SK-N-SH treated with all-trans-retinoic acid at 6 μM for 48 hours (cell line): ENCODE data around the gene SPOCK2.

ENCODE experiments used
- ATAC-seq: fragments of 200-7000 bp; cut with Tn5 transposase; 3 replicates; pipeline ENCODE4 v1.9.1; 2020; ENCODE audit warnings: mild to moderate bottlenecking, moderate library complexity
- ARNTL ChIP-seq: fragments of 450-650 bp; formaldehyde crosslinking; IDR thresholded peaks from 2 replicates; pipeline ENCODE4 v1.5.0; 2020; ENCODE audit warnings: low read depth, mild to moderate bottlenecking, moderate library complexity, borderline replicate concordance
- BACH2 ChIP-seq: fragments of 250-450 bp; sonication (Bioruptor Pico); IDR thresholded peaks from 2 replicates; pipeline ENCODE4 v1.9.0; 2021; ENCODE audit warnings: mild to moderate bottlenecking, borderline replicate concordance
- CSDC2 ChIP-seq: fragments of 250-450 bp; sonication (Bioruptor Pico); IDR thresholded peaks from 2 replicates; pipeline ENCODE4 v1.5.0; 2020; ENCODE audit warnings: mild to moderate bottlenecking, moderate library complexity
- CSRNP3 ChIP-seq: fragments of 250-450 bp; sonication (Bioruptor Pico); IDR thresholded peaks from 2 replicates; pipeline ENCODE4 v1.5.1; 2021; ENCODE audit warnings: mild to moderate bottlenecking, moderate library complexity
- ESRRG ChIP-seq: fragments of 250-450 bp; sonication (Bioruptor Pico); IDR thresholded peaks from 2 replicates; pipeline ENCODE4 v1.6.1; 2021; ENCODE audit warnings: mild to moderate bottlenecking
- ISL1 ChIP-seq: fragments of 250-450 bp; sonication (Bioruptor Pico); IDR thresholded peaks from 2 replicates; pipeline ENCODE4 v2.1.2; 2022; ENCODE audit warnings: mild to moderate bottlenecking, moderate library complexity
- OSR1 ChIP-seq: fragments of 250-450 bp; sonication (Bioruptor Pico); IDR thresholded peaks from 2 replicates; pipeline ENCODE4 v1.8.0; 2022; ENCODE audit warnings: moderate library complexity, mild to moderate bottlenecking, inconsistent platforms
- POU6F1 ChIP-seq: fragments of 250-450 bp; sonication (Bioruptor Pico); IDR thresholded peaks from 2 replicates; pipeline ENCODE4 v1.8.0; 2021; ENCODE audit warnings: low read depth, mild to moderate bottlenecking, moderate library complexity, borderline replicate concordance
- PPARA ChIP-seq: fragments of 250-450 bp; sonication (Bioruptor Pico); IDR thresholded peaks from 2 replicates; pipeline ENCODE4 v1.5.0; 2020; ENCODE audit warnings: mild to moderate bottlenecking, borderline replicate concordance
- RARB ChIP-seq: fragments of 250-450 bp; sonication (Bioruptor Pico); IDR thresholded peaks from 2 replicates; pipeline ENCODE4 v1.8.0; 2021; ENCODE audit warnings: mild to moderate bottlenecking, moderate library complexity
- TCF4 ChIP-seq: fragments of 250-450 bp; sonication (Bioruptor Pico); IDR thresholded peaks from 2 replicates; pipeline ENCODE4 v1.8.0; 2021; ENCODE audit warnings: mild to moderate bottlenecking, moderate library complexity, borderline replicate concordance
- TOX ChIP-seq: fragments of 250-450 bp; sonication (Bioruptor Pico); IDR thresholded peaks from 2 replicates; pipeline ENCODE4 v1.8.0; 2021; ENCODE audit warnings: mild to moderate bottlenecking, moderate library complexity, borderline replicate concordance
- TSHZ2 ChIP-seq: fragments of 250-450 bp; sonication (Bioruptor Pico); IDR thresholded peaks from 2 replicates; pipeline ENCODE4 v1.5.0; 2020; ENCODE audit warnings: mild to moderate bottlenecking, moderate library complexity
- ZC3H10 ChIP-seq: fragments of 250-450 bp; sonication (Bioruptor Pico); IDR thresholded peaks from 2 replicates; pipeline ENCODE4 v1.5.1; 2021; ENCODE audit warnings: mild to moderate bottlenecking, moderate library complexity
- ZFP3 ChIP-seq: fragments of 250-450 bp; sonication (Bioruptor Pico); IDR thresholded peaks from 2 replicates; pipeline ENCODE4 v1.5.0; 2020; ENCODE audit warnings: mild to moderate bottlenecking, moderate library complexity
- ZFP30 ChIP-seq: fragments of 450-650 bp; formaldehyde crosslinking; IDR thresholded peaks from 2 replicates; pipeline ENCODE4 v1.5.0; 2022; ENCODE audit warnings: mild to moderate bottlenecking, moderate library complexity
- ZNF565 ChIP-seq: fragments of 450-650 bp; formaldehyde crosslinking; conservative IDR thresholded peaks from 2 replicates; pipeline ENCODE4 v1.5.0; 2020; ENCODE audit warnings: low read depth, mild to moderate bottlenecking, moderate library complexity
- ZNF70 ChIP-seq: fragments of 450-650 bp; formaldehyde crosslinking; IDR thresholded peaks from 2 replicates; pipeline ENCODE4 v1.5.0; 2020; ENCODE audit warnings: mild to moderate bottlenecking, moderate library complexity
- TF ChIP-seq, protein P1 (sequence below): fragments of 250-450 bp; sonication (Bioruptor Pico); IDR thresholded peaks from 2 replicates; pipeline ENCODE4 v1.8.0; 2020; ENCODE audit warnings: mild to moderate bottlenecking, moderate library complexity, borderline replicate concordance
- TF ChIP-seq, protein P2 (sequence below): fragments of 250-450 bp; sonication (Bioruptor Pico); IDR thresholded peaks from 2 replicates; pipeline ENCODE4 v1.5.1; 2020; ENCODE audit warnings: low read depth, mild to moderate bottlenecking, moderate library complexity

The SPOCK2 gene

GRCh38 chr10:72061930-72062329 lies 26.4 kb downstream of the SPOCK2 start (continued):
- no peak for TF ChIP-seq ZC3H10
- TF ChIP-seq ZNF70 (CRISPR knock-in tag): no peak
- TF ChIP-seq TSHZ2 (CRISPR knock-in tag): no peak
- TF ChIP-seq, protein P1, sequence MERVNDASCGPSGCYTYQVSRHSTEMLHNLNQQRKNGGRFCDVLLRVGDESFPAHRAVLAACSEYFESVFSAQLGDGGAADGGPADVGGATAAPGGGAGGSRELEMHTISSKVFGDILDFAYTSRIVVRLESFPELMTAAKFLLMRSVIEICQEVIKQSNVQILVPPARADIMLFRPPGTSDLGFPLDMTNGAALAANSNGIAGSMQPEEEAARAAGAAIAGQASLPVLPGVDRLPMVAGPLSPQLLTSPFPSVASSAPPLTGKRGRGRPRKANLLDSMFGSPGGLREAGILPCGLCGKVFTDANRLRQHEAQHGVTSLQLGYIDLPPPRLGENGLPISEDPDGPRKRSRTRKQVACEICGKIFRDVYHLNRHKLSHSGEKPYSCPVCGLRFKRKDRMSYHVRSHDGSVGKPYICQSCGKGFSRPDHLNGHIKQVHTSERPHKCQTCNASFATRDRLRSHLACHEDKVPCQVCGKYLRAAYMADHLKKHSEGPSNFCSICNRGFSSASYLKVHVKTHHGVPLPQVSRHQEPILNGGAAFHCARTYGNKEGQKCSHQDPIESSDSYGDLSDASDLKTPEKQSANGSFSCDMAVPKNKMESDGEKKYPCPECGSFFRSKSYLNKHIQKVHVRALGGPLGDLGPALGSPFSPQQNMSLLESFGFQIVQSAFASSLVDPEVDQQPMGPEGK: no peak
- TF ChIP-seq ZNF565: no peak
- TF ChIP-seq OSR1 (CRISPR knock-in tag): no peak
- TF ChIP-seq, all 23 proteins: peak for 0

DNA sequence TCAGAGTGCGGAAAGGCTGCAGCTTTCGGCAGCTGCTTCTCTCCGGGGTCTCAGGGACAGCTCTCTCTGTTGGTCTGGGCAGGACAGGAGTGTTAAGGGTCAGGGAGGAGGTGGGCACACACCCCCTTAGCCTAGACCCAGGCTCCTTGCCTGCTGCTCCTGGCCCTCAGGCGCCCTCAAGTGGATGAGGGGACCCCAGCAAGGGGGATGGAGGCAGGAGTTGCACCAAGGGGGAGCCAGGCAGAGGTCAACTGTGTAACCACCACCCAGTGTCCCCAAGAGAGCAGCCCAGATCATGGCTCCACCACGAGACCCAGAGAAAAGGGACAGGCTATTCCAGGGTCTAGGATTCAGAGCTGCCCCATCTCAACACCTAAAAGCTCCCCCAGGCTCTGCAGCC lies 26.9 kb downstream of the SPOCK2 start:
- ATAC-seq: peak; percentile 42; the same call in 2 of the 3 replicates
- TF ChIP-seq BACH2 (CRISPR knock-in tag): no peak
- TF ChIP-seq, protein P2, sequence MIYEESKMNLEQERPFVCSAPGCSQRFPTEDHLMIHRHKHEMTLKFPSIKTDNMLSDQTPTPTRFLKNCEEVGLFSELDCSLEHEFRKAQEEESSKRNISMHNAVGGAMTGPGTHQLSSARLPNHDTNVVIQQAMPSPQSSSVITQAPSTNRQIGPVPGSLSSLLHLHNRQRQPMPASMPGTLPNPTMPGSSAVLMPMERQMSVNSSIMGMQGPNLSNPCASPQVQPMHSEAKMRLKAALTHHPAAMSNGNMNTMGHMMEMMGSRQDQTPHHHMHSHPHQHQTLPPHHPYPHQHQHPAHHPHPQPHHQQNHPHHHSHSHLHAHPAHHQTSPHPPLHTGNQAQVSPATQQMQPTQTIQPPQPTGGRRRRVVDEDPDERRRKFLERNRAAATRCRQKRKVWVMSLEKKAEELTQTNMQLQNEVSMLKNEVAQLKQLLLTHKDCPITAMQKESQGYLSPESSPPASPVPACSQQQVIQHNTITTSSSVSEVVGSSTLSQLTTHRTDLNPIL (CRISPR knock-in tag): no peak
- no peak for TF ChIP-seq ZNF565
- TF ChIP-seq CSRNP3: no peak
- TF ChIP-seq CSDC2 (CRISPR knock-in tag): no peak
- no peak for TF ChIP-seq RARB (CRISPR knock-in tag)
- TF ChIP-seq ZFP3 (CRISPR knock-in tag): no peak
- TF ChIP-seq ESRRG (CRISPR knock-in tag): no peak
- TF ChIP-seq ARNTL (CRISPR knock-in tag): no peak
- no peak for TF ChIP-seq TOX (CRISPR knock-in tag)
- TF ChIP-seq TCF4 (CRISPR knock-in tag): no peak
- TF ChIP-seq, all 23 proteins: peak for 0

DNA sequence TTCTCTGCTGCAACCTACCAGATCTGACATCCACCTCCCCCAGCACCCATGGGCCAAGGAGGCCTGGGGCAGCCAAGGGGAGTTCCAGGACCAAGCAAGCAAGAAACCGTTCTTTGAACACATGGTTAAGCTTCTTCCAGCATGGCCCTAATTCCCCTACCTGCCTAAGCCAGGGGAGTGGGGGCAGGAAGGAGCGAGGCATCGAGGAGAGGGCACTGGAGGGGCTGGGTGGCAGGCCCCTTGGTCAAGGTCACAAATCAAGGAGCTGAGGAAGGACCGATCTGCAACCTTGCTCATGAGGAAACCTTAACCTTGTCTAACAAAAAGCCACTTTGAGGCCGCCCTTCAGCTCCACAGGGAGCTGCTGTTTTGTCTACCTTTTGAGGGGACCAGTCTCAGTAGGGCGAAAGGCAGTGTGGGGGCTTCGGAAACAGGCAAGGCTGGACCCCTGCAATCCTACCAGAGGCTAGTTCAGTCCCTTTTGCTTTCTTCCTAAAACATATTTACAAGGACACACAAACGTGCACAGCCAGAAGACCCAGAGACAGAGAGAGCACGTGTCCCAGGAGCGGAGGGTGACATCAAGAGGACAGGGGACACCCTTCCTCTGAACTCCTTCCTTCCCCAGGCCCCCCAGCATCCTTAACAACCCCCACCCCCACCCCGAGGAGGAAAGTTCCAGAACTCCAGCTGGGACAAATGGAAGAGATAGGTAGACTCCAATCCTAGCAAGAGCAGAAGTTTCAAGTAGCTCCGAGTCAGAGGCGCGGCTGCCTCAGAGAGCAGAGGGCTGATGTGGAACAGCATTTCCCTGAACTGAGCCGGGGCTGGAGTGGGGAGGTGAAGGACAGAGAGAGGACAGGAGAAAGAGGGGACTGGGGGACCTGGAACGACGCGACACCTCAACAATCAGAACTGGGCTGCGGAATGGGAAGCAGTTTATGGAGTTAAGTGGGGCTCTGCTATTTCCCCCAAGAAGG lies 28.2 kb downstream of the SPOCK2 start:
- no peak for ATAC-seq
- TF ChIP-seq TOX (CRISPR knock-in tag) (no peak), PPARA (no peak), CSDC2 (CRISPR knock-in tag) (no peak), RARB (CRISPR knock-in tag) (no peak), ARNTL (CRISPR knock-in tag) (no peak), TCF4 (CRISPR knock-in tag) (no peak), ZNF70 (CRISPR knock-in tag) (no peak), CSRNP3 (no peak), BACH2 (CRISPR knock-in tag) (no peak), ZC3H10 (no peak), POU6F1 (no peak), ISL1 (CRISPR knock-in tag) (no peak), ZFP30 (CRISPR knock-in tag) (no peak), ZNF565 (no peak)
- TF ChIP-seq, protein P1: no peak
- TF ChIP-seq, protein P2 (CRISPR knock-in tag): no peak
